HG03558 (cell line): Measurements from ENCODE around the gene APOH.

Source experiments
- ATAC-seq: cut with Tn5 transposase; IDR thresholded peaks from one replicate; pipeline ENCODE4 v1.9.1; 2021; ENCODE audit warnings: moderate number of reproducible peaks; ENCODE audit not compliant: unreplicated experiment; ENCODE audit errors: extremely low read depth

Gene APOH

GRCh38 chr17:66240013-66240412 is 10.8 kb upstream of the APOH start:
- no peak for ATAC-seq

GRCh38 chr17:66235377-66235994 is 6.3 kb upstream of the APOH start:
- ATAC-seq, result no peak

DNA sequence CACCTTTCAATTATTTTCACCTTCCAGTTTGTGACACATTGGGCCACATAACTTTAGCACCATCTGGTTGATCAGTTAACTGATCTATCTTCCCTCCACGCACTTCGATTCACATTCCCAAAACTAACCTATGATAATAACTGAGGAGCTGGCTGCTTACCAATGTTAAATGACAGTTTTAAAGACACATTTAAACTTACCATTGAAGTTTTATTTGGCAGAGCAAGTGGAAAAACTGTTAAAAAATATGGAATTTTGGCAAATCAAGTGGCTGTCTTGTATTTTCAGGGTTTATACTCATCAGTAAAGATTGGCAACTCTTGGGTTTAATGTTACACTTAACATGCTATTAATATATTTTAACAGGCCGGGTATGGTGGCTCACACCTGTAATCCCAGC is 5.4 kb upstream of the APOH start:
- no peak for ATAC-seq

GRCh38 chr17:66233023-66233753 is 4.0 kb upstream of the APOH start:
- ATAC-seq, result no peak

DNA sequence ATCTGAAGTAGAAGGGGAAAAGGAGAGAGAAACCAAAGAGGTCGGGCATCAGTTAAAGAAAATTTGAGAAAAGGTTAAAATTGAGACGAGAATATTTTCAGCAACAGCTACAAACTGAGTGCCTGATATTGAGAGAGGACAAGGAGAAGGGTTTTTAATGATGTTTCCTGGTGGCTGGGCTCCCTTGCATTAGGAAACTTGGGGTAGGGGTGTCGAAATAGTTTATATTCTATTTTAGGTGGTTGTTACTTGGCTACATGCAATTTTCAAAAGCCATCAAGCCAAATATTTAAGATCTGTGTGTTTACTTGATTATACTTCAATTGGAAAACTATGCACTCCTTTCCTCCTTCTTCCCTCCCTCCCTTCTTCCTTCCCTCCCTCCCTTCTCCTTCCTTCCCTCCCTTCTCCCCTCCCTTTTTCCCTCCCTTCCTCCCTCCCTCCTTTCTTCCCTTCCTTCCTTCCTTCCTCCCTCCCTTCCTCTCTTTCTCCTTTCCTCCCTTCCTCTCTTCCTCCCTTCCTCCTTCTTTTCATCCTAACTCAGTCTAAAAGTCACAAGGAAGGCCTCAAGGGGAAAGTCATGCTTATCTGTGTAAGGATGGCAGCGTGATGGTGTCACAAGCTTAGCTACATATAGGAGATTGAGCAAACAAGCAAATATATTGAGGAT is 1.8 kb upstream of the APOH start:
- ATAC-seq, result no peak

GRCh38 chr17:66229783-66230538 is 746 bp upstream of the APOH start:
- ATAC-seq, result no peak

- ATAC-seq, result no peak
These were observed 1.8 kb downstream of the APOH start for GRCh38 chr17:66227212-66228045.

- no peak for ATAC-seq
These were observed 6.3 kb downstream of the APOH start for GRCh38 chr17:66222798-66223350.

- no peak for ATAC-seq
These were observed 7.3 kb downstream of the APOH start for GRCh38 chr17:66221755-66222530.

DNA sequence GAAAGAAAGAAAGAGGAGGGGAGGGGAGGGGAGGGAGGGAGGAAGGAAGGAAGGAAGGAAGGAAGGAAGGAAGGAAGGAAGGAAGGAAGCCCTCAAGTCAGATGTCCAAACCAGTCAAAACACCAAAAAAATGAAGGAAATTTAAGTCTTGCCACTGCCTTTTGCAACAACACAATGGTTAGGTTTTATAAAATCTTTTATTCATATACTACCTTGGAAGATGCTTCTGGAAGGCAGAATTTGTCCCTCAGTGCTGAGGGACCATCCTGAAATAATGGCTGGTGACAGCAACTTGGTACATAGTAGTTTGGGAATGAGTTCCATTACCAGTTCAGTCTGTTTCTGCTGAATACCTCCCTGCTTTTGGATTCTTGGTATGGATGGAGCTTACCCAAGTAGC is 7.9 kb downstream of the APOH start:
- no peak for ATAC-seq

DNA sequence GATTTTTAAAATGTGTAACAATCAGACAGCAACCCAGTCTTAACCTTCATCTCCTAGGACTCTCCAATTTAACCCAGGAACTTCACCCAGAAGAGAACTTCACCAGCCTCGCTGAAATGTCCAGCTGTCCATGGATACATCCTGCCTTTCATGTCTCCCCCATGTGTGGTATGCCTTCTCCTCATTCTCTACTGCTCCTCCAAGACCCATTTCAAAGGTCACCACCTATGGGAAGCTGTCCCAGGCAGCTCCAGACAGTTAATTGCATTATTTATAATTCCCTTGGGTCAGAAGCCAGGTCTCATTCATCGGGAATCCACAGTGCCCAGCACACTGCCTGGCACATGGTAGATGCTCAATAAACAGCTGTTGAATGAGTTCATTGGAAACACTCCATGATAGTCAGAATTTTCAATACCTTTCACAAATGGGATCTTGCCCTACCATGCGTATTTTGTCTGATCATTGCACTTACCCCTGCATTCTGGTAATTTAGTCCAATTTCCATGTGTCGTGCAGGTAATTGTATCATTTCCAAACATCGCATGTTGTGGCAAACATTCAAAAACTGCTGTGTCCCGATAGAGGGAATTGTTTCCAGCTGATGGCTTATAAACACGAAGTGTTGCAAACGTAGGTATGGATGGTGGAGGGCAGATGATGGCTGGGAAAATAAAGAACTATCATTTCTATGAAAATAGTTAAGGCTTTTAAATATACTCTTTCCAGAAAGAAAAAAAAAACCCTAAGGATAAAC is 9.0 kb downstream of the APOH start:
- no peak for ATAC-seq

GRCh38 chr17:66215529-66215911 is 13.7 kb downstream of the APOH start:
- no peak for ATAC-seq

DNA sequence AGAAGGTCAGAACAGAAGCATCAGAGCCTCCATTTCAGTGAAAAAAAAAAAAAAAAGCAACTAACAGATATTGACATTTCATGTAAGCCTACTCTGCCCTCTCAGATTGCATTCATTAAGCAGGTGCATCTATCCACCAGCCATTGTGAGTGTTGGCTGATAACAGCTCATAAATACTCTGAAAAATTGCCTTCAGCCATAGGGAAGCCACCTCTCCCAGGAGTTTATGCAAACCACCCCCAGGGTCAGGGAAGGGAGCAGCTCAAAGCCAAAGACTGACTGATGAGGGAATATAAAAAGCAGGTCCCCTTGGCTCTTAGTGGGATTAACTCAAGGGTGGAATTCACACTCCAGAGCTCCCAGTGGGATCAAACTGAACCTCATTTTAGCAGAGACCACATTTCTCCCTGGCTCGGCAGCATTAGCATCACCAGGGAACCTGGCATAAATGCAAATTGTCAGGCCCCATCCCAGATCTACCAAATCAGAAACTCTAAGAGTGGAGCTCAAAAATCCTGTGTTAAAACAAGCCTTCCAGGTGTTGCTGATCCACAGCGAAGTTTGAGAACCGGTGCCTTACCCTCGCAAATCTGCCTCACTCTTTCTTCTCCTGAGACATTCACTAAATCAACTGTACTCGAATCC is 14.2 kb downstream of the APOH start:
- ATAC-seq, result no peak

DNA sequence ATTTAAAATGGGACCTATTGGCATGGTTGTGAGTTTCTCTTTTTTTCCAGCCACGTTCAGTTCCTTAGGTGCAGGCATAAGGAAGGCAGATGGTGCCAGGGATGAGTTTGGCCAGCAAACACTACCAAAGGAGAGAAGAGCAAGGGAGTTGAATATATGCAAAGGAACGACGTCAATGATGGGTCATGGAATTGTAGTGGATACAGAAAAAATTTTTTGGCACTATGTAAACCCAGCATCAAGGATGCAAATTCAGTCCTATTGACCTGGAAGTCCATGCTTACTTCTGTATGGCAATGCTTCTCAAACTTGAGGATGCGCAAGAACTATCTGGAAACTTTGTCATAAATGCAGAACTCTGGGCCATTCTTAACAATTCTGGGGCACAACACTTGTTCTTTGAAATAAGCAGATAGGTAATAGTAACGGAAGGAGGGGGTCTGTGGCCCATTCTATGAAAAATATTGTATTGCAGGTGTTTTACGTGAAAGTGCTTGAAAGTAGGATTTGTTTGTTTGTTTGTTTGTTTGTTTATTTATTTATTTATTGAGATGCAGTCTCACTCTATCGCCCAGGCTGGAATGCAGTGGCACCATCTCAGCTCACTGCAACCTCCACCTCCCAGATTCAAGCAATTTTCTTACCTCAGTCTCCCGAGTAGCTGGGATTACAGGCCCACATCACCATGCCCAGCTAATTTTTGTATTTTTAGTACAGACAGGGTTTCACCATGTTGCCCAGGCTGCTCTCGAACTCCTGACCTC is 18.0 kb downstream of the APOH start:
- ATAC-seq, result no peak

- ATAC-seq, result no peak
These were observed 19.0 kb downstream of the APOH start for GRCh38 chr17:66210208-66210574.

DNA sequence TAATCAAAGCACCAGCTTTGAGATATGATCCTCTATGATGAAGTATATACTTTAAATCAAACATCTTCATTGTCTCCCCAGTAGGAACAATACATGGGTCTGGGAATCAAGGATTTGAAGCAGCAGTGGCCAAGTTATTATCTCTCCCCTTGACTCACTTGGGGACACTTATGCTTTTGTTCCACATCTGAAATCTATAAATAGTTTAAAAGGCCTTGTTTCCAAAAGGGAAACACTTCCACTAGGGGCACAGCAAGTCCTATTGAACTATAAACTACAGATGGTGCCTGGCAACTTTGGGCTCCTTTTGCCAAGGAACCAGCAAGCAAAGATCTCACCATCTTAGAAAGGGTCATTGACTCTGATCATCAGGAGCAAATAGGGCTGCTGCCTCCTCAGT is 21.3 kb downstream of the APOH start:
- ATAC-seq, result no peak
